Measurements from ENCODE around the gene ZFYVE9. TPM values are rescaled to one million over a fixed set of nuclear protein-coding genes. Genes with fewer than 3 reads are reported as not detected.
"Not testable (repeated sequence)": the region's sequence is repeated elsewhere in the genome, so short reads cannot be mapped to it uniquely, and the experiment has no call there.

Gene ZFYVE9
- total RNA-seq, 4 donors from 2014 or later, result 38.1 to 54.8 (median 40.9) TPM

DNA sequence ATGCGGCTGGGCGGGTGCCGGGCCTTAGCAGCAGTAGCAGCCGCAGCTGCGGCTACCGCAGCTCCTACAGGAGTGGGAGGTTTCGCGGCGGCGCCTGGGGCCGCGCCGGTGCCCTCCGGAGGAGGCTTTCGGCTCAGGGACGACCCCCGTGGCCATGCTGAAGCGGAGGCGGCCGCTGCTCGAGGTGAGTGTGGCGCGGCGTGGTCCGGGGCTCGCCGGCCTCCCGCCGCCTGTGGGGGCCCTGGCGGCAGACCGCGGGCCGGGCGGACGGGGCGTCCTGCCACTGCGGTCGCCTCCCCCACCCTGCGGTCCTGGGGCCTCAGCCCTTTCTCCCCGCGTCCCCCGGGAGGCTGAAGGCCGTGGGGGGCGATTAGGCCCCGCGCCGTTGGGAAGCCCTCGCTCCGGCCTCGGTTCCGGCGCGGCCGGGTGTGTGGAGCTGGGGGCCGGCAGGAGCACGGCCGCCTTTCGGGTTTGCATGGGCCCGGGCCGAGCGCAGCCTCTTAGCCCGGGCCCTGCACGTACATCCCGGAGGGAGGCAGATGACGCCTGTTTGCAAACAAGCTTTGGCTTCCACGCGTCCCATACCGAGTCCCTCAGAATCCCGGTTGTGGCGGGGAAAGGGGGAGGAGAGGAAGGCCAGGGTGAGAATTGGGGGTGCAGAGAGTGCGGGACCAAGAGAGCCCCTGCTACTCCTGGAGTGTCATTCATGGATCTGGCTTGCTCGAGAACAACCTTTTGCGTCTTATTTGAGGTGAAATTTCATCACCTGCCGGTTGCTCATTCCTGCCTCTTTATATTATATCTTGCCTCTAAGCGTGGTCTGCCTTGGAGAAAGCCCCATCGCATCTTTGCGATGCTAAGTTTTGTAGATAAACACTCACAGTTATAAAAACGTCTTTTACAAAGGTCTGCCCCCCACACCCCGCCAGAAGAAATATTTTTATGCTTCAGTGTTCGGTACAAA lies 613 bp downstream of the ZFYVE9 start:
- DNase-seq (ENCODE audit: extremely low spot score), result no peak
- peak overlapping the region; percentile 80 to 96 (median 96) for H3K4me3 ChIP-seq
- H3K36me3 ChIP-seq, result no peaks in the 10 kb centered on the region
- H3K9me3 ChIP-seq, result no peaks in the 10 kb centered on the region
- TF ChIP-seq POLR2AphosphoS5 (IDR thresholded peaks at IDR 0.05) (peak; percentile 9 to 27), EP300 (IDR thresholded peaks at IDR 0.05) (no peak), POLR2A (IDR thresholded peaks at IDR 0.05; ENCODE audit: low read depth) (no peak)
- TF ChIP-seq, protein P1, sequence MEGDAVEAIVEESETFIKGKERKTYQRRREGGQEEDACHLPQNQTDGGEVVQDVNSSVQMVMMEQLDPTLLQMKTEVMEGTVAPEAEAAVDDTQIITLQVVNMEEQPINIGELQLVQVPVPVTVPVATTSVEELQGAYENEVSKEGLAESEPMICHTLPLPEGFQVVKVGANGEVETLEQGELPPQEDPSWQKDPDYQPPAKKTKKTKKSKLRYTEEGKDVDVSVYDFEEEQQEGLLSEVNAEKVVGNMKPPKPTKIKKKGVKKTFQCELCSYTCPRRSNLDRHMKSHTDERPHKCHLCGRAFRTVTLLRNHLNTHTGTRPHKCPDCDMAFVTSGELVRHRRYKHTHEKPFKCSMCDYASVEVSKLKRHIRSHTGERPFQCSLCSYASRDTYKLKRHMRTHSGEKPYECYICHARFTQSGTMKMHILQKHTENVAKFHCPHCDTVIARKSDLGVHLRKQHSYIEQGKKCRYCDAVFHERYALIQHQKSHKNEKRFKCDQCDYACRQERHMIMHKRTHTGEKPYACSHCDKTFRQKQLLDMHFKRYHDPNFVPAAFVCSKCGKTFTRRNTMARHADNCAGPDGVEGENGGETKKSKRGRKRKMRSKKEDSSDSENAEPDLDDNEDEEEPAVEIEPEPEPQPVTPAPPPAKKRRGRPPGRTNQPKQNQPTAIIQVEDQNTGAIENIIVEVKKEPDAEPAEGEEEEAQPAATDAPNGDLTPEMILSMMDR (IDR thresholded peaks at IDR 0.05), result peak in 1 of 3 experiments; percentile 40
- peaks cover 23 to 66% (median 59%) of the 10 kb centered on the region in 4 donors for H3K4me1 ChIP-seq
- intact Hi-C loops (cut with DNase I), result loop anchor here (1.0 to 5.0 kb wide), 2 partner anchors 120 to 154 kb away; no protein-coding TSS in a partner anchor
- peak overlapping the region; percentile 98 to 99 (median 99) for H3K27ac ChIP-seq (replicated peaks in 1 of 4)
- WGBS, result 0% methylated on average over 34 of the region's 80 CpGs
- H3K27me3 ChIP-seq, result no peaks in the 10 kb centered on the region

DNA sequence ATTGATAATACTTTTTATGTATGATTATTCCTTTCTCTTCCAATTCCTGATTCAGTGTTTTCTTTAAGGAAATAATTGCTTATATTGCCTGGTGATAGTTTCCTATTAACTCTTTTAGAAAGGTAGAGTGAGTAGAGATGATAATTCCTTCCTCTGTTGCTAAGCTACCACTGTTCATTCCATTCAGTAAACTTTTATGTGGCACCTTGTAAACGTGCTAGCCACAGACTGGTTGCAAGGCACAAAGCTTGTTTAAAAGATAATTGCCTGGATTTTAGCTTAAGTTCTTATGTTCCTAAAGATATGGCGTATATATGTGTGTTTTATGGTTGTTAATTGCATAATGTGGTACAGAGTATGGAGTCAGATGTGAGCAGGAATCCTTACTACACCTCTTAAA lies 3.2 kb downstream of the ZFYVE9 start:
- Histone ChIP-seq H3K4me3 (peak overlapping the region in 2 of 4 donors; percentile 2 to 7), H3K27ac (replicated peaks in 1 of 4) (peak overlapping the region; percentile 98 to 99 (median 99)), H3K27me3 (no peaks in the 10 kb centered on the region), H3K36me3 (no peaks in the 10 kb centered on the region), H3K9me3 (no peaks in the 10 kb centered on the region), H3K4me1 (peaks cover 23 to 87% (median 81%) of the 10 kb centered on the region in 4 donors)
- DNase-seq (ENCODE audit: extremely low spot score), result no peak
- TF ChIP-seq POLR2A (IDR thresholded peaks at IDR 0.05; ENCODE audit: low read depth) (no peak), EP300 (IDR thresholded peaks at IDR 0.05) (no peak), POLR2AphosphoS5 (IDR thresholded peaks at IDR 0.05) (no peak)
- TF ChIP-seq, protein P1 (IDR thresholded peaks at IDR 0.05), result no peak
- intact Hi-C loops (cut with DNase I), result no loop called here
- 50% methylated on average over 2 of the region's 2 CpGs for WGBS

DNA sequence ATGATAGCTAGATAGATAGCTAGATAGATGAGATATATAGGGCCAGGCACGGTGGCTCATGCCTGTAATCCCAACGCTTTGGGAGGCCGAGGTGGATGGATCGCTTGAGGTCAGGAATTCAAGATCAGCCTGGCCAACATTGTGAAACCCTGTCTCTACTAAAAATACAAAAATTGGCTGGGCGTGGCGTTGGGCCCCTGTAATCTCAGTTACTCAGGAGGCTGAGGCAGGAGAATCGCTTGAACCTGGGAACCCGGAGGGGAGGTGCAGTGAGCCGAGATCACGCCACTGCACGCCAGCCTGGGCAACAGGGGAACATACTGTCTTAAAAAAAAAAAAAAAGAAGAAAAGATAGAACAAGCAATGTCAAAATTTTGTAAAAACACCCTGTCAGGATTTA lies 8.6 kb downstream of the ZFYVE9 start:
- Histone ChIP-seq H3K27ac (replicated peaks in 1 of 4) (peak overlapping the region; percentile 70 to 82 (median 74)), H3K4me1 (peaks cover 17 to 97% (median 91%) of the 10 kb centered on the region in 4 donors), H3K4me3 (peak overlapping the region in 2 of 4 donors; percentile 11 to 13)
- 53% methylated on average over 11 of the region's 11 CpGs for WGBS
- intact Hi-C loops (cut with DNase I); DNase-seq (ENCODE audit: extremely low spot score); H3K9me3 ChIP-seq; H3K27me3 ChIP-seq; H3K36me3 ChIP-seq: not testable (repeated sequence)
- TF ChIP-seq POLR2AphosphoS5 (IDR thresholded peaks at IDR 0.05), result peak in 1 of 2 donors; percentile 48

DNA sequence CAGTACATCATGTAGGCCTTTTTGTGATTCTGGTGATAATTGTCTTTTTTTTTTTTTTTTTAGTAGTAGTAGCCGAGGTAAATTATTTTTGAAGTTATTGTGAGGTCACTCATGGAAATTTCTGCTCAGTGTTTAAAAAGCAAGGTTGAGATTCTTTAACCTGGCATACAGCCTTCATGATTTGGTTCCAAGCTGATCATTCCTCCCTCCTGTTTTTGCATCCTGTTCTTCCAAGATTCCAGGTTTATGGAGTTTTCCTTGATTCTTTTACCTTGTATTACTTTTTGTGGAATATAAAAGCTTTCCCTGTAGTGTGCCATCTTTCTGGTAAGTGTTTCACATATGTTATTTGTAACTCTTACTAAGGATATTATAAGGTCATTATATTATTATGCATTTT lies 9.1 kb downstream of the ZFYVE9 start:
- DNase-seq (ENCODE audit: extremely low spot score), result no peak
- TF ChIP-seq POLR2AphosphoS5 (IDR thresholded peaks at IDR 0.05) (no peak), EP300 (IDR thresholded peaks at IDR 0.05) (no peak), POLR2A (IDR thresholded peaks at IDR 0.05; ENCODE audit: low read depth) (no peak)
- TF ChIP-seq, protein P1 (IDR thresholded peaks at IDR 0.05), result no peak
- Histone ChIP-seq H3K27ac (replicated peaks in 1 of 4) (peak overlapping the region; percentile 70 to 82 (median 74)), H3K4me3 (peak overlapping the region in 1 of 4 donors; percentile 11), H3K36me3 (no peaks in the 10 kb centered on the region), H3K9me3 (no peaks in the 10 kb centered on the region), H3K4me1 (peaks cover 13 to 95% (median 87%) of the 10 kb centered on the region in 4 donors), H3K27me3 (no peaks in the 10 kb centered on the region)
- intact Hi-C loops (cut with DNase I), result no loop called here
- 22% methylated on average over 1 of the region's 1 CpG for WGBS

DNA sequence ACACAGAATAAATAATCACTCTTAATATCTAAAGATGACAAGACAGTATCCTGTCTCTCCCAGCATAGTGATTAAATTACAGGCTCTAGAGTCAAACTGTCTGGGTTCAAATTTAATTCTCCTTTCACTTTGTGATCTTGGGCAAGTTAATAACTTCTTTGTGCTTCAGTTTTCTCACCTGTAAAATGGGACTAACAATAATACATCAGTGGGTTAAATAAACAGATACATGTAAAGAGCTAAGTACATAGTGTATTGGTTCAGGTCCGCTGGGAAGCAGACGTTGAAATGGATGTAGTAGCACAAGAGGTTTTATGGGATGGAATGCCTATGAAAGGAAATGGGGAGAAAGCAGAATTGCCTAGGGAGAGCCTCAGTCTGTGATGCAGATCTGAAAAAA lies 10.7 kb downstream of the ZFYVE9 start:
- 93% methylated on average over 2 of the region's 2 CpGs for WGBS
- Histone ChIP-seq H3K27me3 (no peaks in the 10 kb centered on the region), H3K9me3 (no peaks in the 10 kb centered on the region), H3K36me3 (no peaks in the 10 kb centered on the region), H3K4me1 (peaks cover 13 to 88% (median 79%) of the 10 kb centered on the region in 4 donors), H3K4me3 (no peak overlapping the region), H3K27ac (replicated peaks in 1 of 4) (peak overlapping the region; percentile 16 to 82 (median 73))
- intact Hi-C loops (cut with DNase I), result no loop called here
- TF ChIP-seq, protein P1 (IDR thresholded peaks at IDR 0.05), result no peak
- no peak for DNase-seq (ENCODE audit: extremely low spot score)
